ENCODE measurements around the gene FGD6. TPM values are rescaled to one million over a fixed set of nuclear protein-coding genes. Genes with fewer than 3 reads are reported as not detected.
A peak's percentile ranks its signal among the peaks of the same experiment; 100 is the strongest.
"Not testable (repeated sequence)": the region's sequence is repeated elsewhere in the genome, so short reads cannot be mapped to it uniquely, and the experiment has no call there.

FGD6 gene
- total and polyA plus RNA-seq, 4 donors = 2.4 to 26.4 (median 9.0) TPM

DNA sequence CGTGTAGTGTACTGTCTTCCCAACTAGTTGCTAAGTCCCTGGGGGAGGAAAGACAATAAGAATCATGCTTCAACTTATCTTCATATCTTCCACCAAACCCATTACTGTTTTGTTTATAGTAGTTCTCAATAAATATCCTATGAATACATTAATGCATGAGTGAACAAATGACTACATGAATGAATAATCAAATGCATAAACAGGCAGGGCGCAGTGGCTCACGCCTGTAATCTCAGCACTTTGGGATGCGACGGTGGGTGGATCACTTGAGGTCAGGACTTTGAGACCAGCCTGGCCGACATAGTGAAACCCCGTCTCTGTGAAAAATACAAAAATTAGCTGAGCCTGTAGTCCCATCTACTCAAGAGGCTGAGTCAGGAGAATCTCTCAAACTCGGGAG lies 111.7 kb downstream of the FGD6 start:
- Histone ChIP-seq H3K4me1 (ENCODE audit: control insufficient read depth in 5 of 5, insufficient read depth in 5 of 5, low read length in 5 of 5) (no peaks in the 10 kb centered on the region), H3K36me3 (ENCODE audit: control insufficient read depth in 4 of 4, insufficient read depth in 4 of 4, low read length in 4 of 4) (peaks cover 2 to 17% (median 11%) of the 10 kb centered on the region in 4 donors), H3K9ac (ENCODE audit: insufficient read depth in 1 of 2, low read length in 2 of 2) (no peak overlapping the region), H3K4me3 (no peak overlapping the region), H3K27me3 (ENCODE audit: control insufficient read depth in 3 of 3, insufficient read depth in 3 of 3, low read length in 2 of 3) (no peaks in the 10 kb centered on the region), H3K9me3 (ENCODE audit: control insufficient read depth in 4 of 4, insufficient read depth in 3 of 4, low read length in 3 of 4) (no peaks in the 10 kb centered on the region), H3K27ac (ENCODE audit: low read depth in 1 of 2, low read length in 1 of 2) (no peak overlapping the region)
- TF ChIP-seq, protein P1, sequence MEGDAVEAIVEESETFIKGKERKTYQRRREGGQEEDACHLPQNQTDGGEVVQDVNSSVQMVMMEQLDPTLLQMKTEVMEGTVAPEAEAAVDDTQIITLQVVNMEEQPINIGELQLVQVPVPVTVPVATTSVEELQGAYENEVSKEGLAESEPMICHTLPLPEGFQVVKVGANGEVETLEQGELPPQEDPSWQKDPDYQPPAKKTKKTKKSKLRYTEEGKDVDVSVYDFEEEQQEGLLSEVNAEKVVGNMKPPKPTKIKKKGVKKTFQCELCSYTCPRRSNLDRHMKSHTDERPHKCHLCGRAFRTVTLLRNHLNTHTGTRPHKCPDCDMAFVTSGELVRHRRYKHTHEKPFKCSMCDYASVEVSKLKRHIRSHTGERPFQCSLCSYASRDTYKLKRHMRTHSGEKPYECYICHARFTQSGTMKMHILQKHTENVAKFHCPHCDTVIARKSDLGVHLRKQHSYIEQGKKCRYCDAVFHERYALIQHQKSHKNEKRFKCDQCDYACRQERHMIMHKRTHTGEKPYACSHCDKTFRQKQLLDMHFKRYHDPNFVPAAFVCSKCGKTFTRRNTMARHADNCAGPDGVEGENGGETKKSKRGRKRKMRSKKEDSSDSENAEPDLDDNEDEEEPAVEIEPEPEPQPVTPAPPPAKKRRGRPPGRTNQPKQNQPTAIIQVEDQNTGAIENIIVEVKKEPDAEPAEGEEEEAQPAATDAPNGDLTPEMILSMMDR (IDR thresholded peaks at IDR 0.05; ENCODE audit: control extremely low read depth, extremely low read depth) = no peak
- ATAC-seq (ENCODE audit: insufficient read depth, low FRiP score) = no peak
- whole genome bisulfite sequencing, 2 donors = 88 to 95% methylated on average over 8 of the region's 8 CpGs
- DNase-seq = no peak

- ATAC-seq (ENCODE audit: insufficient read depth, low FRiP score) = no peak
- WGBS, 2 donors = 96 to 98% methylated on average over 2 of the region's 2 CpGs
- DNase-seq = no peak
- Histone ChIP-seq H3K4me3 (no peak overlapping the region), H3K27ac (ENCODE audit: low read depth in 1 of 2, low read length in 1 of 2) (no peak overlapping the region), H3K27me3 (ENCODE audit: control insufficient read depth in 3 of 3, insufficient read depth in 3 of 3, low read length in 2 of 3) (no peaks in the 10 kb centered on the region), H3K9ac (ENCODE audit: insufficient read depth in 1 of 2, low read length in 2 of 2) (no peak overlapping the region), H3K4me1 (ENCODE audit: control insufficient read depth in 5 of 5, insufficient read depth in 5 of 5, low read length in 5 of 5) (peaks cover 0 to 2% (median 0%) of the 10 kb centered on the region in 5 donors), H3K9me3 (ENCODE audit: control insufficient read depth in 4 of 4, insufficient read depth in 3 of 4, low read length in 3 of 4) (no peaks in the 10 kb centered on the region), H3K36me3 (ENCODE audit: control insufficient read depth in 4 of 4, insufficient read depth in 4 of 4, low read length in 4 of 4) (peaks cover 2 to 20% (median 11%) of the 10 kb centered on the region in 4 donors)
- TF ChIP-seq, protein P1 (IDR thresholded peaks at IDR 0.05; ENCODE audit: control extremely low read depth, extremely low read depth) = no peak
Measured at GRCh38 chr12:95104919-95105452, 112.3 kb downstream of the FGD6 start.

DNA sequence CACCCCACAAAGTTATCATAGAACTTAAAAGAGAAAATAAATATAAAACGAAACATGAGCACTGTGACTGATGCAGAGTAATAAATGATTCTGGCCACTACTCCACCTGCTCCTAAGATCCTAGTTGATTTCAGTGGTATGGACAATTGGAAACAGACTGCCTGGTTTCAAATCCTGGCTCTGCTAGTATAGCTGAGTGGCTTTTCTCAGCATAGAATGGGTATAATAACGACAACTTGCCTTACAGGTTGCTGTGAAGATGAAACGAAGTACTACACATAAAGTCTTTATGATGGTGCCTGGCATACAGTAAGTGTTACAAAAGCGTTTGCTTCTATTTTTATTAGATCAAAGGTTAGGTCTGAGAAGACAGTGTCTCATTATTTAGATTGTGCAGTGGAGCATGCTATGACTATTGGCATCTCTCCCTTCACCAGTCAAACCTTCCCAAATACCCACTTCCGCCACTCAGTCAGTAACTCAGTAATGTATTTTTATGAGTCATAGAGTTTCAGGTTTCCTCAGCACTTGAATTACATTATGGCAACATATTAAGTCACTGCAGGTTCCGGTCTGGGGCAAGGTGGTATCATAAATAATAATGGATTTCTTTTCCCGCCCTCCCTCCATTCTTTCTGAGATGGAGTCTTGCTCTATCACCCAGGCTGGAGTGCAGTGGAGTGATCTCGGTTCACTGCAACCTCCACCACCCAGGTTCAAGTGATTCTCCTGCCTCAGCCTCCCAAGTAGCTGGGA lies 114.2 kb downstream of the FGD6 start:
- DNase-seq (peak in 1 of 3 donors; percentile 6), ATAC-seq (ENCODE audit: insufficient read depth, low FRiP score) (peak; percentile 32)
- no peaks in the 10 kb centered on the region for H3K27me3 ChIP-seq (ENCODE audit: control insufficient read depth in 3 of 3, insufficient read depth in 3 of 3, low read length in 2 of 3)
- no peak overlapping the region for H3K4me3 ChIP-seq
- no peaks in the 10 kb centered on the region for H3K9me3 ChIP-seq (ENCODE audit: control insufficient read depth in 4 of 4, insufficient read depth in 3 of 4, low read length in 3 of 4)
- H3K27ac ChIP-seq (ENCODE audit: low read depth in 1 of 2, low read length in 1 of 2) = no peak overlapping the region
- peaks cover 2 to 20% (median 9%) of the 10 kb centered on the region in 4 donors for H3K36me3 ChIP-seq (ENCODE audit: control insufficient read depth in 4 of 4, insufficient read depth in 4 of 4, low read length in 4 of 4)
- TF ChIP-seq, protein P1 (IDR thresholded peaks at IDR 0.05; ENCODE audit: control extremely low read depth, extremely low read depth) = no peak
- H3K9ac ChIP-seq (ENCODE audit: insufficient read depth in 1 of 2, low read length in 2 of 2) = no peak overlapping the region
- 71 to 84% methylated on average over 8 of the region's 8 CpGs for WGBS, 2 donors
- peaks cover 0 to 4% (median 2%) of the 10 kb centered on the region in 5 donors for H3K4me1 ChIP-seq (ENCODE audit: control insufficient read depth in 5 of 5, insufficient read depth in 5 of 5, low read length in 5 of 5)

- H3K27me3 ChIP-seq (ENCODE audit: control insufficient read depth in 3 of 3, insufficient read depth in 3 of 3, low read length in 2 of 3); H3K9me3 ChIP-seq (ENCODE audit: control insufficient read depth in 4 of 4, insufficient read depth in 3 of 4, low read length in 3 of 4); H3K27ac ChIP-seq (ENCODE audit: low read depth in 1 of 2, low read length in 1 of 2); H3K4me3 ChIP-seq; H3K9ac ChIP-seq (ENCODE audit: insufficient read depth in 1 of 2, low read length in 2 of 2); H3K4me1 ChIP-seq (ENCODE audit: control insufficient read depth in 5 of 5, insufficient read depth in 5 of 5, low read length in 5 of 5); ATAC-seq (ENCODE audit: insufficient read depth, low FRiP score); DNase-seq: not testable (repeated sequence)
- 93 to 98% methylated on average over 5 of the region's 5 CpGs for WGBS, 2 donors
- H3K36me3 ChIP-seq (ENCODE audit: control insufficient read depth in 4 of 4, insufficient read depth in 4 of 4, low read length in 4 of 4) = peaks cover 0 to 14% (median 5%) of the 10 kb centered on the region in 4 donors
Measured at GRCh38 chr12:95101957-95102356, 115.3 kb downstream of the FGD6 start.
